ENCODE results near the gene ZNF8.
A peak's percentile ranks its signal among the peaks of the same experiment; 100 is the strongest.
"Not testable (repeated sequence)": the region's sequence is repeated elsewhere in the genome, so short reads cannot be mapped to it uniquely, and the experiment has no call there.

The ZNF8 gene

GRCh38 chr19:58336216-58336615 lies 57.5 kb downstream of the ZNF8 start:
- no peak for DNase-seq (ENCODE audit: low spot score)

- DNase-seq (ENCODE audit: low spot score): no peak
Observed at GRCh38 chr19:58336820-58337219, 58.1 kb downstream of the ZNF8 start.

GRCh38 chr19:58338336-58338735 lies 59.6 kb downstream of the ZNF8 start:
- DNase-seq (ENCODE audit: low spot score): no peak

- DNase-seq (ENCODE audit: low spot score): no peak
Observed at GRCh38 chr19:58338825-58339558, 60.2 kb downstream of the ZNF8 start.

- DNase-seq (ENCODE audit: low spot score): no peak
Observed at GRCh38 chr19:58345558-58345957, 66.8 kb downstream of the ZNF8 start.

- DNase-seq (ENCODE audit: low spot score): peak; percentile 98
Observed at GRCh38 chr19:58346961-58347929, 68.5 kb downstream of the ZNF8 start.

- DNase-seq (ENCODE audit: low spot score): not testable (repeated sequence)
Observed at GRCh38 chr19:58348080-58348479, 69.3 kb downstream of the ZNF8 start.

GRCh38 chr19:58349590-58349989 lies 70.8 kb downstream of the ZNF8 start:
- DNase-seq (ENCODE audit: low spot score): no peak

- no peak for DNase-seq (ENCODE audit: low spot score)
Observed at GRCh38 chr19:58350001-58350861, 71.5 kb downstream of the ZNF8 start.

GRCh38 chr19:58350871-58351557 lies 72.3 kb downstream of the ZNF8 start:
- no peak for DNase-seq (ENCODE audit: low spot score)

GRCh38 chr19:58351558-58351878 lies 72.8 kb downstream of the ZNF8 start:
- DNase-seq (ENCODE audit: low spot score): no peak

GRCh38 chr19:58351990-58352755 lies 73.4 kb downstream of the ZNF8 start:
- DNase-seq (ENCODE audit: low spot score): no peak

Measured in GM03348 (cell line).